Gastrocnemius medialis (tissue), 4 donors: ENCODE results near the gene SRPRA. TPM values are rescaled to one million over a fixed set of nuclear protein-coding genes. Genes with fewer than 3 reads are reported as not detected.
A peak's percentile ranks its signal among the peaks of the same experiment; 100 is the strongest.

ENCODE experiments used
- ATAC-seq, 2 donors: fragments of 150-250 bp; one replicate each; pipeline ENCODE4 v1.9.1; 2016
- DNase-seq, 2 donors: peaks; one replicate each; pipeline ENCODE4 v3.0.0-alpha.2; 2019
- H3K27ac ChIP-seq, 4 donors: fragments of 200-600 bp; sonication (generic); 1 replicate in 1 of 4; 2 replicates in 3 of 4; pipeline ENCODE4 v1.5.1; 2016 to 2018; ENCODE audit warnings: mild to moderate bottlenecking in 2 of 4, moderate library complexity in 1 of 4
- H3K27me3 ChIP-seq, 3 donors: fragments of 200-600 bp; sonication (generic) in 2 of 3; 1 replicate in 1 of 3; 2 replicates in 2 of 3; pipeline versions ENCODE4 v1.5.1 to v1.6.0; 2016 to 2019; ENCODE audit warnings: mild to moderate bottlenecking in 1 of 3, moderate library complexity in 1 of 3
- H3K36me3 ChIP-seq, 2 donors: fragments of 200-600 bp; sonication (generic) in 1 of 2; one replicate each; pipeline ENCODE4 v1.5.1; 2017 to 2018
- H3K4me1 ChIP-seq, 2 donors: fragments of 200-600 bp; sonication (generic) in 1 of 2; one replicate each; pipeline ENCODE4 v1.5.1; 2016 to 2017; ENCODE audit warnings: mild to moderate bottlenecking in 2 of 2
- H3K4me3 ChIP-seq, 4 donors: fragments of 200-600 bp; sonication (generic) in 3 of 4; 1 replicate in 1 of 4; 2 replicates in 3 of 4; pipeline ENCODE4 v1.5.1; 2016 to 2019; ENCODE audit warnings: mild to moderate bottlenecking in 2 of 4
- H3K9me3 ChIP-seq, 3 donors: fragments of 200-600 bp; sonication (generic) in 2 of 3; 1 replicate in 1 of 3; 2 replicates in 2 of 3; pipeline ENCODE4 v1.5.1; 2016 to 2019
- CTCF ChIP-seq, 5 experiments: fragments of 450-650 bp in 3 of 5; fragments of 200-600 bp in 2 of 5; sonication (generic) in 2 of 5; IDR thresholded peaks in 4 of 5; conservative IDR thresholded peaks in 1 of 5; 1 replicate in 4 of 5; 2 replicates in 1 of 5; pipeline ENCODE4 v1.5.1; 2016 to 2019; ENCODE audit warnings: antibody characterized with exemption in 5 of 5, mild to moderate bottlenecking in 3 of 5, moderate library complexity in 3 of 5
- POLR2A ChIP-seq, 2 donors: fragments of 450-650 bp; IDR thresholded peaks; one replicate each; pipeline ENCODE4 v1.6.1; 2017; ENCODE audit warnings: antibody characterized with exemption in 2 of 2, mild to moderate bottlenecking in 2 of 2, moderate library complexity in 2 of 2
- in situ Hi-C, 4 donors: fragments of 200-750 bp; cut with MboI; loops; one replicate each; pipeline versions ENCODE4 v1.15.0 to v1.8.0; 2017; ENCODE audit warnings: low sequenced_read_pairs in 4 of 4
- intact Hi-C: fragments of 100-400 bp; cut with DNase I; formaldehyde crosslinking; loops from one replicate; pipeline ENCODE4 v1.15.1; 2023; ENCODE audit warnings: low total_unique reads
- total RNA-seq, 4 donors: library from RNA; depleted of rRNA; stranded (reverse); fragments of >200 nt; gene quantifications; one replicate each; pipeline versions ENCODE4 v1.1.0 to v1.2.3, GENCODE V29; 2016

SRPRA gene
- total RNA-seq, 4 donors from 2014 or later, result 72.3 to 101 (median 79.4) TPM

GRCh38 chr11:126279191-126279590 is 10.5 kb upstream of the SRPRA start:
- DNase-seq (no peak), ATAC-seq (no peak)
- Histone ChIP-seq H3K27me3 (no peaks in the 10 kb centered on the region), H3K4me1 (peaks cover 11 to 14% of the 10 kb centered on the region in 2 donors), H3K27ac (no peak overlapping the region), H3K9me3 (no peaks in the 10 kb centered on the region), H3K4me3 (no peak overlapping the region), H3K36me3 (peaks cover 0 to 30% of the 10 kb centered on the region in 2 donors)
- intact Hi-C loops, result no loop called here
- in situ Hi-C loops, result loop anchor here in 1 of 4 donors (10.0 kb wide), 1 partner anchor 64 kb away; the partner anchor contains the start of genes FAM118B and RPUSD4
- no peak for TF ChIP-seq POLR2A (IDR thresholded peaks at IDR 0.05)
- no peak for TF ChIP-seq CTCF (IDR thresholded peaks at IDR 0.05 in 4 of 5, conservative IDR thresholded peaks at IDR 0.05 in 1 of 5)

- in situ Hi-C loops, result loop anchor here in 1 of 4 donors (10.0 kb wide), 1 partner anchor 63 kb away; the partner anchor contains the start of genes FAM118B and RPUSD4
- Histone ChIP-seq H3K9me3 (no peaks in the 10 kb centered on the region), H3K36me3 (peaks cover 0 to 44% of the 10 kb centered on the region in 2 donors), H3K4me1 (peaks cover 7 to 8% of the 10 kb centered on the region in 2 donors), H3K4me3 (no peak overlapping the region), H3K27me3 (no peaks in the 10 kb centered on the region), H3K27ac (no peak overlapping the region)
- no peak for TF ChIP-seq CTCF (IDR thresholded peaks at IDR 0.05 in 4 of 5, conservative IDR thresholded peaks at IDR 0.05 in 1 of 5)
- TF ChIP-seq POLR2A (IDR thresholded peaks at IDR 0.05), result no peak
- DNase-seq (no peak), ATAC-seq (no peak)
- intact Hi-C loops, result no loop called here
These were observed 9.1 kb upstream of the SRPRA start for GRCh38 chr11:126277780-126278179.

- H3K4me1 ChIP-seq, result peaks cover 6 to 7% of the 10 kb centered on the region in 2 donors
- no peak for DNase-seq
- no peak for TF ChIP-seq CTCF (IDR thresholded peaks at IDR 0.05 in 4 of 5, conservative IDR thresholded peaks at IDR 0.05 in 1 of 5)
- TF ChIP-seq POLR2A (IDR thresholded peaks at IDR 0.05), result no peak
- peaks cover 0 to 47% of the 10 kb centered on the region in 2 donors for H3K36me3 ChIP-seq
- ATAC-seq, result no peak
- no peak overlapping the region for H3K4me3 ChIP-seq
- H3K27ac ChIP-seq, result no peak overlapping the region
- intact Hi-C loops, result no loop called here
- no peaks in the 10 kb centered on the region for H3K27me3 ChIP-seq
- H3K9me3 ChIP-seq, result no peaks in the 10 kb centered on the region
- in situ Hi-C loops, result loop anchor here in 1 of 4 donors (10.0 kb wide), 1 partner anchor 63 kb away; the partner anchor contains the start of genes FAM118B and RPUSD4
These were observed 8.6 kb upstream of the SRPRA start for GRCh38 chr11:126277322-126277721.

DNA sequence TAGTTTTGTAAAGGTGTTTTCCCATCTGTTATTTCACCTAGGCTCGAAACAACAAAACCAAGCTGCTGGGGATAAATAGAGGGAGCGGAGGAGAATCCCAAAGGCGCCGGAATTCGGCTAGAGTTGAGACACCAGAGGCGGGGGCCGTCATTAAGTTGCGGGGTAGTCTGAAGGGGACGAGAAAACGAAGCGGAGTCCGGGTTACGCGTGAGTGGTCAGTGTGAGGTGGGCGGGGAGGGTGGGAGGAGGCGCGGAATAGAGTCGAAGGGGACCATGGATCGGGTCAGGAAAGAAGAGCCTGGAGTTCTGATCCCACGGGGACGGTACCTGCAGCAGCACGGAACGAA is 361 bp downstream of the SRPRA start:
- ATAC-seq, result peak; percentile 38 to 39
- H3K27ac ChIP-seq, result peak overlapping the region; percentile 87 to 96 (median 91)
- in situ Hi-C loops (loop anchor here in 1 of 4 donors (5.0 kb wide), 1 partner anchor 56 kb away; the partner anchor contains the start of genes FAM118B and RPUSD4), intact Hi-C loops (loop anchor here (1.0 to 5.0 kb wide), 4 partner anchors 15 to 206 kb away; partner anchors contain the start of genes CDON, FAM118B, RPUSD4 and TIRAP)
- peaks cover 0 to 53% of the 10 kb centered on the region in 2 donors for H3K36me3 ChIP-seq
- H3K9me3 ChIP-seq, result no peaks in the 10 kb centered on the region
- TF ChIP-seq POLR2A (IDR thresholded peaks at IDR 0.05), result no peak
- no peak for DNase-seq
- peak overlapping the region; percentile 82 to 99 (median 88) for H3K4me3 ChIP-seq
- peaks cover 22% of the 10 kb centered on the region in 2 donors for H3K4me1 ChIP-seq
- H3K27me3 ChIP-seq, result no peaks in the 10 kb centered on the region

DNA sequence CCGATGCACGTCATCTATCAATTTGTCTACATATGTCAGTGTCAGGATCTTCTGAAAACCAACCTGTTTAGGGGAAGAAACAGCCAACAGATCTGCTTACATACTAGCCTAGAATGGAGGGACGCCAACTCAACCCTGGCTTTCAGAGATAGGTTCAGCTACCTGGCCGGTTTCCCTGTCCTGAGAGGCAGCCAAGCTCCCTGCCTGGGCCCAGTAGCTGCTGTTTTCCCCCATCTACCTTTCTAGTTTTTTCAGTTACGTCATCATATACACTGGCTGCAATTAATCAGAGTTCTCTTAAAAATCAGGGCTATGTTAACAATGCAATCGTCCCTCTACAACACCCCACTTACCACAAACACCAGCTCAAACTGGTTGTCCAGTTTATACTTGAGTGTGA is 1.0 kb downstream of the SRPRA start:
- in situ Hi-C loops, result loop anchor here in 1 of 4 donors (5.0 kb wide), 1 partner anchor 55 kb away; the partner anchor contains the start of genes FAM118B and RPUSD4
- peak overlapping the region; percentile 82 to 99 (median 88) for H3K4me3 ChIP-seq
- peaks cover 0 to 53% of the 10 kb centered on the region in 2 donors for H3K36me3 ChIP-seq
- DNase-seq (peak; percentile 44 to 77), ATAC-seq (peak in 1 of 2 donors; percentile 31)
- H3K27me3 ChIP-seq, result no peaks in the 10 kb centered on the region
- TF ChIP-seq CTCF (IDR thresholded peaks at IDR 0.05 in 4 of 5, conservative IDR thresholded peaks at IDR 0.05 in 1 of 5) (no peak), POLR2A (IDR thresholded peaks at IDR 0.05) (no peak)
- peaks cover 22% of the 10 kb centered on the region in 2 donors for H3K4me1 ChIP-seq
- H3K9me3 ChIP-seq, result no peaks in the 10 kb centered on the region
- peak overlapping the region; percentile 87 to 96 (median 91) for H3K27ac ChIP-seq
- intact Hi-C loops, result loop anchor here (1.0 to 5.0 kb wide), 4 partner anchors 16 to 205 kb away; partner anchors contain the start of genes CDON, FAM118B, RPUSD4 and TIRAP
